HepG2 (cell line): ENCODE data around the gene LRRC19. TPM values are rescaled to one million over a fixed set of nuclear protein-coding genes. Genes with fewer than 3 reads are reported as not detected.

Source experiments
- ARID5B ChIP-seq: IDR thresholded peaks from 2 replicates; pipeline ENCODE4 v1.4.0; 2020; ENCODE audit warnings: mild to moderate bottlenecking, missing genetic modification reagents
- CSRNP1 ChIP-seq: sonication (generic); formaldehyde crosslinking; IDR thresholded peaks from 2 replicates; pipeline ENCODE4 v1.8.1; 2023; ENCODE audit warnings: mild to moderate bottlenecking, missing genetic modification reagents
- FOXA3 ChIP-seq: IDR thresholded peaks from 2 replicates; pipeline ENCODE4 v1.6.1; 2016; ENCODE audit warnings: missing genetic modification reagents, missing compliant biosample characterization
- JARID2 ChIP-seq: sonication (generic); formaldehyde crosslinking; IDR thresholded peaks from 2 replicates; pipeline ENCODE4 v1.8.1; 2023; ENCODE audit warnings: missing genetic modification reagents, inconsistent platforms; ENCODE audit not compliant: insufficient replicate concordance
- KDM5A ChIP-seq: fragments of 200-600 bp; sonication (generic); IDR thresholded peaks from 2 replicates; pipeline ENCODE4 v1.7.0; 2018; ENCODE audit warnings: antibody characterized with exemption, mild to moderate bottlenecking, low read length, borderline replicate concordance
- MED1 ChIP-seq: sonication (generic); formaldehyde crosslinking; IDR thresholded peaks from 2 replicates; pipeline ENCODE4 v1.4.0; 2020; ENCODE audit warnings: missing genetic modification reagents
- NCOA1 ChIP-seq: sonication (generic); formaldehyde crosslinking; IDR thresholded peaks from 2 replicates; pipeline ENCODE4 v1.9.0; 2021; ENCODE audit warnings: missing genetic modification reagents
- NCOR1 ChIP-seq: fragments of 200-600 bp; sonication (generic); IDR thresholded peaks from 2 replicates; pipeline ENCODE4 v1.7.0; 2017; ENCODE audit warnings: antibody characterized with exemption, low read length, borderline replicate concordance
- PRPF4 ChIP-seq: fragments of 200-400 bp; formaldehyde crosslinking; IDR thresholded peaks from 2 replicates; pipeline ENCODE4 v1.6.1; 2016; ENCODE audit warnings: low read length, low read depth; ENCODE audit not compliant: poor library complexity, severe bottlenecking
- SMARCE1 ChIP-seq: fragments of 450-650 bp; IDR thresholded peaks from 2 replicates; pipeline ENCODE4 v1.6.1; 2017; ENCODE audit warnings: borderline replicate concordance
- TCF7L2 ChIP-seq: IDR thresholded peaks from 2 replicates; pipeline ENCODE4 v1.6.1; 2011; ENCODE audit warnings: mild to moderate bottlenecking, low read depth, low read length, moderate library complexity
- ZC3H4 ChIP-seq: sonication (generic); formaldehyde crosslinking; IDR thresholded peaks from 2 replicates; pipeline ENCODE4 v1.4.0; 2020; ENCODE audit warnings: missing genetic modification reagents, borderline replicate concordance
- ZHX2 ChIP-seq, 2 experiments: sonication (generic) in 1 of 2; formaldehyde crosslinking in 1 of 2; IDR thresholded peaks; 2 replicates each; pipeline versions ENCODE4 v1.6.1 to v1.9.0; 2014 to 2022; ENCODE audit warnings: antibody characterized with exemption in 1 of 2, borderline replicate concordance in 1 of 2, inconsistent platforms in 1 of 2, low read depth in 1 of 2, missing genetic modification reagents in 1 of 2
- ZNF747 ChIP-seq: sonication (generic); formaldehyde crosslinking; IDR thresholded peaks from 2 replicates; pipeline ENCODE4 v1.8.1; 2023; ENCODE audit warnings: missing genetic modification reagents, mild to moderate bottlenecking, borderline replicate concordance
- ZSCAN9 ChIP-seq: IDR thresholded peaks from 2 replicates; pipeline ENCODE4 v1.6.1; 2016; ENCODE audit warnings: borderline replicate concordance
- polyA plus RNA-seq, 8 experiments: library from polyadenylated mRNA; depleted of rRNA in 3 of 8; stranded (reverse) in 7 of 8; unstranded in 1 of 8; fragments of >200 nt; fragmentation: Illumina TruSeq in 4 of 8; extraction: Trizol in 4 of 8; gene quantifications; 2 replicates each; pipeline versions ENCODE4 v1.2.1 to v1.2.3, GENCODE V29; 2011 to 2016; ENCODE audit warnings: low read depth in 4 of 8, missing spikeins in 1 of 8, mixed read lengths in 1 of 8; ENCODE audit not compliant: insufficient read depth in 1 of 8
- total RNA-seq, 5 experiments: library from RNA; depleted of rRNA; stranded (reverse); fragments of >200 nt; fragmentation: Illumina TruSeq; extraction: Trizol; gene quantifications; 2 replicates each; pipeline ENCODE4 v1.2.3, GENCODE V29; 2016; ENCODE audit warnings: low read depth in 1 of 5

LRRC19 gene
- total and polyA plus RNA-seq, 2 of the 13 experiments (the other 11 are each of a cell fraction or from before 2014, with no cell fraction given) = not detected

- TF ChIP-seq ARID5B (CRISPR knock-in tag) (peak; percentile 40; the same call in 1 of the 2 replicates), ZSCAN9 (CRISPR knock-in tag) (no peak), NCOA1 (CRISPR knock-in tag) (no peak), JARID2 (no peak), ZHX2 (IDR thresholded peaks at IDR 0.05; ENCODE audit: low read depth) (no peak), ZHX2 (CRISPR knock-in tag; IDR thresholded peaks at IDR 0.05; ENCODE audit: borderline replicate concordance) (no peak), ZC3H4 (CRISPR knock-in tag) (no peak), ZNF747 (CRISPR knock-in tag) (no peak), NCOR1 (no peak), FOXA3 (no peak; the same call in 1 of the 2 replicates), CSRNP1 (no peak), TCF7L2 (no peak), MED1 (CRISPR knock-in tag) (0 out of 2 replicates have a peak, but pooled peaks have one; percentile 39), PRPF4 (no peak), SMARCE1 (no peak), KDM5A (peak; percentile 82)
Observed at GRCh38 chr9:26955921-26956859, 49.3 kb downstream of the LRRC19 start, which contains the start of gene IFT74 (continued).
